Astrocyte (in vitro differentiated cells and primary cell): ENCODE data around the gene SLC9A9. TPM values are rescaled to one million over a fixed set of nuclear protein-coding genes. Genes with fewer than 3 reads are reported as not detected.
"Not testable (repeated sequence)": the region's sequence is repeated elsewhere in the genome, so short reads cannot be mapped to it uniquely, and the experiment has no call there.

Experiments used
- DNase-seq: peaks from one replicate; pipeline ENCODE4 v3.0.0-alpha.2; 2010; ENCODE audit warnings: low read depth
- FAIRE-seq: peaks from 2 replicates; lab custom pipeline; 2011; peaks lifted over from hg19 to GRCh38; lab: Jason Lieb, UNC
- H2AFZ ChIP-seq: 2 replicates; pipeline ENCODE4 v1.6.0; 2012; ENCODE audit warnings: low read depth, low read length, inconsistent platforms
- H3K27ac ChIP-seq: 2 replicates; pipeline ENCODE4 v1.5.1; 2011; ENCODE audit warnings: low read depth, low read length, inconsistent platforms
- H3K27me3 ChIP-seq: 2 replicates; pipeline ENCODE4 v1.6.0; 2011; ENCODE audit warnings: low read length, inconsistent platforms; ENCODE audit not compliant: insufficient read depth
- H3K36me3 ChIP-seq: 2 replicates; pipeline ENCODE4 v1.5.1; 2011; ENCODE audit warnings: low read length, inconsistent platforms; ENCODE audit not compliant: insufficient read depth
- H3K4me1 ChIP-seq: 2 replicates; pipeline ENCODE4 v1.5.1; 2011; ENCODE audit warnings: low read length, inconsistent platforms; ENCODE audit not compliant: insufficient read depth
- H3K4me2 ChIP-seq: 2 replicates; pipeline ENCODE4 v1.6.0; 2012; ENCODE audit warnings: low read length, inconsistent platforms
- H3K4me3 ChIP-seq: 2 replicates; pipeline ENCODE4 v1.5.1; 2011; ENCODE audit warnings: low read depth, mild to moderate bottlenecking, low read length, inconsistent platforms; ENCODE audit not compliant: insufficient read depth
- H3K79me2 ChIP-seq: 2 replicates; pipeline ENCODE4 v1.6.0; 2012; ENCODE audit warnings: mild to moderate bottlenecking, low read length, inconsistent platforms; ENCODE audit not compliant: insufficient read depth
- H3K9ac ChIP-seq: 2 replicates; pipeline ENCODE4 v1.6.0; 2012; ENCODE audit warnings: mild to moderate bottlenecking, low read length, inconsistent platforms
- H3K9me3 ChIP-seq: 2 replicates; pipeline ENCODE4 v1.5.1; 2012; ENCODE audit warnings: low read depth, mild to moderate bottlenecking, low read length, inconsistent platforms; ENCODE audit not compliant: insufficient read depth
- H4K20me1 ChIP-seq: 2 replicates; pipeline ENCODE4 v1.6.0; 2012; ENCODE audit warnings: low read length, inconsistent platforms; ENCODE audit not compliant: insufficient read depth
- H3K27ac Mint-ChIP-seq: one replicate; pipeline ENCODE4 v1.8.0; 2021; ENCODE audit warnings: mild to moderate bottlenecking, mixed read lengths; ENCODE audit not compliant: unreplicated experiment
- H3K27me3 Mint-ChIP-seq: one replicate; pipeline ENCODE4 v1.8.0; 2021; ENCODE audit warnings: low read depth, mixed read lengths; ENCODE audit not compliant: unreplicated experiment
- H3K36me3 Mint-ChIP-seq: one replicate; pipeline ENCODE4 v1.8.0; 2021; ENCODE audit warnings: low read depth, mixed read lengths; ENCODE audit not compliant: unreplicated experiment
- H3K4me1 Mint-ChIP-seq: one replicate; pipeline ENCODE4 v1.8.0; 2021; ENCODE audit warnings: low read depth, mixed read lengths; ENCODE audit not compliant: unreplicated experiment
- H3K4me3 Mint-ChIP-seq: one replicate; pipeline ENCODE4 v1.8.0; 2021; ENCODE audit warnings: mild to moderate bottlenecking, moderate library complexity, mixed read lengths; ENCODE audit not compliant: unreplicated experiment
- H3K9me3 Mint-ChIP-seq: one replicate; pipeline ENCODE4 v1.8.0; 2021; ENCODE audit warnings: mild to moderate bottlenecking, mixed read lengths; ENCODE audit not compliant: unreplicated experiment
- CTCF ChIP-seq: IDR thresholded peaks from 2 replicates; pipeline ENCODE4 v1.5.1; 2011; ENCODE audit warnings: low read depth, mild to moderate bottlenecking, inconsistent platforms, low read length, moderate library complexity; ENCODE audit not compliant: insufficient read depth
- EZH2 ChIP-seq: IDR thresholded peaks from 2 replicates; pipeline ENCODE4 v1.6.1; 2012; ENCODE audit warnings: mild to moderate bottlenecking, low read length, inconsistent platforms; ENCODE audit not compliant: insufficient read depth
- total RNA-seq: library from RNA; stranded (reverse); gene quantifications from 2 replicates; pipeline ENCODE4 v1.2.1, GENCODE V29; 2021

Gene SLC9A9
- total RNA-seq, 1 donor from 2014 or later = 1.5 TPM

DNA sequence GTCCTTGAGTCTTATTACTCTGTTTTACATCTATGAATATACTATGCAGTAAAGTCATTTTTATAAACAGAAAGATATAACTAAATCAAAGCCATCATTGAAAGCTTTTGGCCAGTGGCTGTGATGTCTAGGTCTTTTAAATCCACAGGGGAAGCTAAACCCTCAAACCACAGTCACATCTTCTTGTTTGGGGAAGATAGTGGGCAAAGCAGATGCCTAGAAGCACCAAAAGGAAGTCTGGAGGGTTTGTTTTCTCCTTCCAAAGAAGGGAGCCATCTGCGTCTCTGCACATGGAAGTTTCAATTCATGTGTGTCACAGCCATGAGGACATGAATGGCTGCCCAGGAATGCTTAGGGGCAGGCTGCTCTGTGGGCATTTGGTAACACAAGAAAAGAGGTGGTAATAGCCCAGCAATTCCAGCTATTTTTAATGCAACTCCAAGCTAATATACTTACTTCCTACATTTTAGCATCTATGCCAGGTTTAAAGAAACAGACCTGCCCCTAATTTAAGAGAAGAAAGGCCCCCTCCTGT, 322.2 kb downstream of the SLC9A9 start:
- H3K9me3 ChIP-seq = no peaks in the 10 kb centered on the region
- H3K27ac Mint-ChIP-seq = peak overlapping the region; percentile 6
- TF ChIP-seq EZH2 = no peak
- TF ChIP-seq CTCF = no peak
- H3K27me3 Mint-ChIP-seq = no peaks in the 10 kb centered on the region
- no peak overlapping the region for H3K4me3 ChIP-seq
- no peak overlapping the region for H3K9ac ChIP-seq
- H3K27ac ChIP-seq = no peak overlapping the region
- no peak overlapping the region for H2AFZ ChIP-seq
- no peaks in the 10 kb centered on the region for H3K4me1 ChIP-seq
- no peak overlapping the region for H3K4me2 ChIP-seq
- H3K27me3 ChIP-seq = no peaks in the 10 kb centered on the region
- no peaks in the 10 kb centered on the region for H3K36me3 ChIP-seq
- H3K4me1 Mint-ChIP-seq = peaks cover 4% of the 10 kb centered on the region
- no peaks in the 10 kb centered on the region for H3K36me3 Mint-ChIP-seq
- no peak for FAIRE-seq
- DNase-seq = no peak
- H3K4me3 Mint-ChIP-seq = no peak overlapping the region
- H4K20me1 ChIP-seq = no peaks in the 10 kb centered on the region
- H3K9me3 Mint-ChIP-seq = peaks cover 2% of the 10 kb centered on the region
- H3K79me2 ChIP-seq = no peaks in the 10 kb centered on the region

GRCh38 chr3:143525408-143525807, 322.9 kb downstream of the SLC9A9 start:
- DNase-seq (no peak), FAIRE-seq (no peak)
- Mint-ChIP-seq H3K4me1 (peaks cover 4% of the 10 kb centered on the region), H3K9me3 (peaks cover 2% of the 10 kb centered on the region), H3K4me3 (no peak overlapping the region), H3K27ac (peak overlapping the region; percentile 0), H3K27me3 (no peaks in the 10 kb centered on the region), H3K36me3 (no peaks in the 10 kb centered on the region)
- Histone ChIP-seq H3K9me3 (no peaks in the 10 kb centered on the region), H3K4me1 (no peaks in the 10 kb centered on the region), H3K9ac (no peak overlapping the region), H3K36me3 (no peaks in the 10 kb centered on the region), H3K79me2 (no peaks in the 10 kb centered on the region), H3K27ac (no peak overlapping the region), H3K4me3 (no peak overlapping the region), H3K4me2 (no peak overlapping the region), H4K20me1 (no peaks in the 10 kb centered on the region), H3K27me3 (no peaks in the 10 kb centered on the region), H2AFZ (no peak overlapping the region)
- TF ChIP-seq CTCF (no peak), EZH2 (no peak)

GRCh38 chr3:143521803-143522202, 326.5 kb downstream of the SLC9A9 start:
- H3K9ac ChIP-seq = no peak overlapping the region
- Mint-ChIP-seq H3K4me3 (no peak overlapping the region), H3K9me3 (no peaks in the 10 kb centered on the region), H3K27me3 (no peaks in the 10 kb centered on the region), H3K36me3 (no peaks in the 10 kb centered on the region), H3K4me1 (peaks cover 6% of the 10 kb centered on the region), H3K27ac (no peak overlapping the region)
- no peak for FAIRE-seq
- H3K27me3 ChIP-seq = no peaks in the 10 kb centered on the region
- no peaks in the 10 kb centered on the region for H3K36me3 ChIP-seq
- no peaks in the 10 kb centered on the region for H3K9me3 ChIP-seq
- H3K4me3 ChIP-seq = no peak overlapping the region
- no peaks in the 10 kb centered on the region for H3K79me2 ChIP-seq
- H2AFZ ChIP-seq = no peak overlapping the region
- H3K4me1 ChIP-seq = no peaks in the 10 kb centered on the region
- no peak overlapping the region for H3K27ac ChIP-seq
- TF ChIP-seq EZH2 (no peak), CTCF (no peak)
- no peak overlapping the region for H3K4me2 ChIP-seq
- no peaks in the 10 kb centered on the region for H4K20me1 ChIP-seq
- no peak for DNase-seq

DNA sequence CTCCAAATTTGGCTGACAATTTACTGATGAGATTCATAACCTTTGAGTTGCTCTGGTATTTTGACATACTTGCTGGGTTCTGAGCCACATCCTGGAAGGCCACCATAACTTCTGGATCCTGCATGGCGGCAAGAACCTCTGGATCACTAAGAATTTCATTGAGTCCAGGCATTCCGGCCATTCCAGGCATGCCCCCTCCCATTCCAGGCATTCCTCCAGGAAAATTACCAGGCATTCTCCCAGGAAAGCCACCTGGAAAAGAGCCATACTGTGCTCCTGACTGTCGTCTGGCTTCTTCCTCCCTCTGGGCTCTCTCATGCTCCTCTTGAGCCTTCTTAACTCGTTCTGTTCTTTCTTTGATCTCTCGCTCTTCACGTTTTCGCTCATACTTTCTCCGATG, 331.1 kb downstream of the SLC9A9 start:
- not testable (repeated sequence) for H3K27ac Mint-ChIP-seq, H3K27me3 ChIP-seq, H3K27ac ChIP-seq, H4K20me1 ChIP-seq, H3K4me1 ChIP-seq, H3K4me3 Mint-ChIP-seq, H3K9me3 ChIP-seq, H3K27me3 Mint-ChIP-seq, H3K36me3 ChIP-seq, H3K9me3 Mint-ChIP-seq, H3K36me3 Mint-ChIP-seq, H3K4me2 ChIP-seq, H2AFZ ChIP-seq, H3K79me2 ChIP-seq, FAIRE-seq, H3K4me3 ChIP-seq, H3K9ac ChIP-seq, H3K4me1 Mint-ChIP-seq
- DNase-seq = peak; percentile 20
